ENCODE results near the gene TUBB4A.
A peak's percentile ranks its signal among the peaks of the same experiment; 100 is the strongest.

The TUBB4A gene

GRCh38 chr19:6491802-6492592 is 10.1 kb downstream of the TUBB4A start:
- no peak for DNase-seq

GRCh38 chr19:6490134-6490533 is 12.0 kb downstream of the TUBB4A start:
- DNase-seq = no peak

GRCh38 chr19:6489278-6490061 is 12.6 kb downstream of the TUBB4A start:
- DNase-seq = peak; percentile 30

- no peak for DNase-seq
Measured at GRCh38 chr19:6484831-6485230, 17.3 kb downstream of the TUBB4A start.

- DNase-seq = no peak
Measured at GRCh38 chr19:6484230-6484629, 17.9 kb downstream of the TUBB4A start.

GRCh38 chr19:6483235-6483634 is 18.9 kb downstream of the TUBB4A start:
- DNase-seq = no peak

GRCh38 chr19:6482343-6482686 is 19.8 kb downstream of the TUBB4A start:
- no peak for DNase-seq

- peak; percentile 55 for DNase-seq
Measured at GRCh38 chr19:6481541-6482342, 20.4 kb downstream of the TUBB4A start, which contains the start of gene DENND1C. Gene DENND1C, minus strand, starts transcription at chr19:6481787. Its CDS starts 92 bp downstream, at chr19:6481695.

GRCh38 chr19:6480848-6481415 is 21.2 kb downstream of the TUBB4A start:
- DNase-seq = no peak

GRCh38 chr19:6479836-6480398 is 22.2 kb downstream of the TUBB4A start:
- no peak for DNase-seq

- no peak for DNase-seq
Measured at GRCh38 chr19:6478815-6479214, 23.3 kb downstream of the TUBB4A start.

GRCh38 chr19:6476896-6477431 is 25.1 kb downstream of the TUBB4A start:
- DNase-seq = no peak

GRCh38 chr19:6476155-6476895 is 25.8 kb downstream of the TUBB4A start:
- peak; percentile 56 for DNase-seq

- no peak for DNase-seq
Measured at GRCh38 chr19:6475321-6476108, 26.6 kb downstream of the TUBB4A start.

GRCh38 chr19:6473647-6474046 is 28.5 kb downstream of the TUBB4A start:
- DNase-seq = no peak

GRCh38 chr19:6472713-6473112 is 29.4 kb downstream of the TUBB4A start:
- no peak for DNase-seq

GRCh38 chr19:6471076-6471475 is 31.0 kb downstream of the TUBB4A start:
- no peak for DNase-seq

- no peak for DNase-seq
Measured at GRCh38 chr19:6470173-6470572, 31.9 kb downstream of the TUBB4A start.

GRCh38 chr19:6467384-6467783 is 34.7 kb downstream of the TUBB4A start:
- DNase-seq = no peak

- no peak for DNase-seq
Measured at GRCh38 chr19:6466526-6467248, 35.4 kb downstream of the TUBB4A start.
